SKM-1 (cell line): ENCODE measurements around the gene SERTAD2.

ENCODE experiments used
- DNase-seq: peaks from one replicate; lab custom pipeline; 2025; ENCODE audit not compliant: unreplicated experiment; lab: John Stamatoyannopoulos, UW

SERTAD2 gene

DNA sequence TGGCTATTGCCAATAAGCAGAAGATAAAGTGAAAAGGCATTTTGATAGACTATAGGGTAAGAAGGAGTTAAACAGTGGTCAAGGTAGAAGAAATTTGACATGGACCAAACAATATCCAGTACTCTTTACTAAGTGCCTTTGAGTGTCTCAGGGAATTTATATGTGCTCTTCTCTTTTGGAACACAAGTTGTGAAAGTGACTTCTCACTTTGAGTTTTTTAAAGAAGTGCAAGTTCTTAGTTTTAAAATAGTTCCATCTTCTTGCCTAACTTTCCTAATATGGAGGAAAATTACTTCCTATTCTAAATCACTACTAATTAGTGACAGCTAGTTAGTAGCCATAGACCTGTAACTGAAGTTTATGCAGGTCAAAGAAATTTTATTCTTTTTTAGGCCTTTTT lies 66.2 kb downstream of the SERTAD2 start:
- DNase-seq: peak; percentile 27

GRCh38 chr2:64586883-64587481 lies 66.7 kb downstream of the SERTAD2 start:
- DNase-seq: peak; percentile 50

- DNase-seq: no peak
Measured at GRCh38 chr2:64586054-64586453, 67.7 kb downstream of the SERTAD2 start.

DNA sequence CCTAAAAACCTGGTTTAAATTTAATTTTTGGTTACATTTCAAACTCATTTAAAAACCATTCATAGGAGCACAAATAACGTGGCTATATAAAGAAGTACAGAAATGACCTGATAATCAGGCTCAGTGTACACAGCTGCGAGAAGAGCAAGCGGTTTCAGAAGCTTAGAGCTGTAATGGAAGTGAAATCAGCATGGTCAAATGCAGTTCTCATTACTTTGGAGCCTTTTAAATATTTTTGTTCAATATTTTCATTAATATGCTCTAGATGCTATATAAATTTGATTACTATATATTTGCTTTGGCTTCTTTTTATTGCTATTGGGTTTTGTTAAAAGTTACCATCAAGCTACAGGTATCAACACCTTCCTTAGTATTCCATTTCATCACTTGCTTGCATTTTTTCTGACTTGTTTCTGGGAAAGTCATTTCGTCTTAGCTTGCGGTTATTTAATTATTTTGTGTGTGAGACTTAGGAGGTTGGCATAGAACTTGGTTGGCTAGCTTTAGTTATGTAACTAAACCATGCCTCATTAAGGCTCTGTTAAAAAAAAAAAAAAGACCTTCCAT lies 70.9 kb downstream of the SERTAD2 start:
- DNase-seq: no peak

GRCh38 chr2:64581777-64582539 lies 71.8 kb downstream of the SERTAD2 start:
- DNase-seq: no peak
